HG02759 (cell line): ENCODE data around the gene SIRT3.
"Not testable (repeated sequence)": the region's sequence is repeated elsewhere in the genome, so short reads cannot be mapped to it uniquely, and the experiment has no call there.

Source experiments
- ATAC-seq: cut with Tn5 transposase; IDR thresholded peaks from one replicate; pipeline ENCODE4 v1.9.1; 2021; ENCODE audit warnings: mild to moderate bottlenecking, moderate library complexity; ENCODE audit not compliant: unreplicated experiment

The SIRT3 gene

DNA sequence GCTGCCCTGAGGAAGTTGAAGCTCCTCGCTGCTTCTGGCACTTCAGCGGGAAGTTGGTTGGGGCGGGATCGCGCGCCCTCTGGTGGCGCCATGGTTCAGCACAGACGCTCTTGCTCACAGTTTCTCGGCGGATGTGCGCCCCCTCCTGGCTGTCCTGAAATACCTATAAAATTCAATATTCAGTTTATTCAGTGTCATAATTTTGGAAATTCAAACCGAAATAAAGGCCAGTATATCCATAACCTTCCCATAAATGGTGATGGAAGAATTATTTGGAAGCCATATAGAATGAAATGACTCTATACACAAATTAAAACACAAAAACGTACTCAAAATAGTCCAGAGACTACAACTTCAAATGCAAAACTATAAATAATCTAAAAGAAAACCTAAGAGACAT is 55.9 kb downstream of the SIRT3 start:
- ATAC-seq: not testable (repeated sequence)
